Measurements from ENCODE around the gene ECSCR. TPM values are rescaled to one million over a fixed set of nuclear protein-coding genes. Genes with fewer than 3 reads are reported as not detected.

Gene ECSCR
- total RNA-seq, 1 donor from 2014 or later, result 47.2 TPM

- Histone ChIP-seq H3K27ac (no peak overlapping the region), H3K36me3 (peaks cover 14% of the 10 kb centered on the region), H3K9me3 (no peaks in the 10 kb centered on the region), H3K4me3 (no peak overlapping the region), H3K4me1 (peaks cover 18% of the 10 kb centered on the region), H3K27me3 (no peaks in the 10 kb centered on the region)
- no peak for TF ChIP-seq CTCF (IDR thresholded peaks at IDR 0.05)
- ATAC-seq (no peak), DNase-seq (no peak)
- intact Hi-C loops (cut with DNase I), result no loop called here
Measured at GRCh38 chr5:139415869-139416268, 46.7 kb downstream of the ECSCR start.

- no peak overlapping the region for H3K27ac ChIP-seq
- intact Hi-C loops (cut with DNase I), result no loop called here
- no peak for ATAC-seq
- H3K9me3 ChIP-seq, result no peaks in the 10 kb centered on the region
- peaks cover 18% of the 10 kb centered on the region for H3K4me1 ChIP-seq
- H3K4me3 ChIP-seq, result no peak overlapping the region
- no peaks in the 10 kb centered on the region for H3K27me3 ChIP-seq
- H3K36me3 ChIP-seq, result peaks cover 14% of the 10 kb centered on the region
- TF ChIP-seq CTCF (IDR thresholded peaks at IDR 0.05), result no peak
- no peak for DNase-seq
Measured at GRCh38 chr5:139415221-139415861, 47.2 kb downstream of the ECSCR start.

- Histone ChIP-seq H3K27ac (no peak overlapping the region), H3K4me3 (no peak overlapping the region), H3K9me3 (no peaks in the 10 kb centered on the region), H3K27me3 (no peaks in the 10 kb centered on the region), H3K4me1 (peaks cover 18% of the 10 kb centered on the region), H3K36me3 (peaks cover 14% of the 10 kb centered on the region)
- intact Hi-C loops (cut with DNase I), result no loop called here
- DNase-seq (no peak), ATAC-seq (no peak)
- no peak for TF ChIP-seq CTCF (IDR thresholded peaks at IDR 0.05)
Measured at GRCh38 chr5:139414581-139415130, 47.9 kb downstream of the ECSCR start.

GRCh38 chr5:139413963-139414362 is 48.6 kb downstream of the ECSCR start:
- Histone ChIP-seq H3K36me3 (peaks cover 11% of the 10 kb centered on the region), H3K9me3 (no peaks in the 10 kb centered on the region), H3K4me1 (peaks cover 18% of the 10 kb centered on the region), H3K27me3 (no peaks in the 10 kb centered on the region), H3K4me3 (no peak overlapping the region), H3K27ac (no peak overlapping the region)
- intact Hi-C loops (cut with DNase I), result no loop called here
- ATAC-seq (no peak), DNase-seq (no peak)
- no peak for TF ChIP-seq CTCF (IDR thresholded peaks at IDR 0.05)

- no peak for ATAC-seq
- intact Hi-C loops (cut with DNase I), result no loop called here
- H3K9me3 ChIP-seq, result no peaks in the 10 kb centered on the region
- no peak overlapping the region for H3K4me3 ChIP-seq
- H3K4me1 ChIP-seq, result peaks cover 18% of the 10 kb centered on the region
- DNase-seq, result no peak
- no peak overlapping the region for H3K27ac ChIP-seq
- H3K36me3 ChIP-seq, result peaks cover 3% of the 10 kb centered on the region
- no peak for TF ChIP-seq CTCF (IDR thresholded peaks at IDR 0.05)
- H3K27me3 ChIP-seq, result no peaks in the 10 kb centered on the region
Measured at GRCh38 chr5:139413153-139413552, 49.4 kb downstream of the ECSCR start.

All from upper lobe of right lung (tissue), 1 donor.